Mammary microvascular endothelial cell (primary cell): ENCODE data around the gene TSPAN14. TPM values are rescaled to one million over a fixed set of nuclear protein-coding genes. Genes with fewer than 3 reads are reported as not detected.

ENCODE experiments used
- total RNA-seq: library from RNA; depleted of rRNA; stranded (reverse); fragments of >200 nt; gene quantifications from 2 replicates; pipeline ENCODE4 v1.2.3, GENCODE V29; 2015

Gene TSPAN14, protein sequence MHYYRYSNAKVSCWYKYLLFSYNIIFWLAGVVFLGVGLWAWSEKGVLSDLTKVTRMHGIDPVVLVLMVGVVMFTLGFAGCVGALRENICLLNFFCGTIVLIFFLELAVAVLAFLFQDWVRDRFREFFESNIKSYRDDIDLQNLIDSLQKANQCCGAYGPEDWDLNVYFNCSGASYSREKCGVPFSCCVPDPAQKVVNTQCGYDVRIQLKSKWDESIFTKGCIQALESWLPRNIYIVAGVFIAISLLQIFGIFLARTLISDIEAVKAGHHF
- 219 and 252 TPM in 2 replicates for total RNA-seq

DNA sequence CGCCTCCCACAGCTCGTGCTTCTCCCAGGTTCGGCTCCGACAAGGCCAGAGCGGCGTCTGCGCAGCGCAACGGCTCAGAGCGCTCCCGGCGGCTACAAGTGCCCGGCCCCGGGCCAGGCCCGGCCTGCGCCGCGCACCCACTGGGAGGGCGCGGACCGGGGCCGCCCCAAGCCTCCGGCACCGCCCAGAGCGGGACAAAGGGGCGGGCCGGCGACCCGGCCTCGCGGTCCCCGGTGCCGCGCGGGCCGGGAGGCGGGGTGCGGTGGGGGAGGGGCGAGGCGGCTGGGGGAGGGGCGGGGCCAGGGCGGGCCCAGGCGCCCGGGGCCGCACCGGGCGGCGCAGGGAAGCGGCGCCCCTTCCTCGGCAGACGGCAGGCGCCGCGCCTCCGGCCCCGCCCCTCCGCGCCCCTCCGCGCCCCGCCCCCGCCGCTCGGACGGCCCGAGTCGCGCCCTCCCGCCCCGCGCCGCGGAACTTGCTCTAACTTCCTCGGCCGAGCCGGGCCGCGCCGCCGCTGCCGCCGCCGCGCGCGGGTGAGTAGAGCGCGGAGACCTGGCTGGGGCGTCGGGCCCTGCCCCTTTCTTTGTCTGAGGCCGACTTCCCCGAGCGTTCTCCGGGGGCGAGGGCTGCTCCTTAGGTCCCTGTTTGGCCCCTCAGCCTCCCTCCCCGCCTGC is at the start of gene TSPAN14:
TSS of gene TSPAN14 (plus strand) at position 469 of the 671 bp plus-strand sequence. CDS start 34,924 bp downstream, outside the sequence.

DNA sequence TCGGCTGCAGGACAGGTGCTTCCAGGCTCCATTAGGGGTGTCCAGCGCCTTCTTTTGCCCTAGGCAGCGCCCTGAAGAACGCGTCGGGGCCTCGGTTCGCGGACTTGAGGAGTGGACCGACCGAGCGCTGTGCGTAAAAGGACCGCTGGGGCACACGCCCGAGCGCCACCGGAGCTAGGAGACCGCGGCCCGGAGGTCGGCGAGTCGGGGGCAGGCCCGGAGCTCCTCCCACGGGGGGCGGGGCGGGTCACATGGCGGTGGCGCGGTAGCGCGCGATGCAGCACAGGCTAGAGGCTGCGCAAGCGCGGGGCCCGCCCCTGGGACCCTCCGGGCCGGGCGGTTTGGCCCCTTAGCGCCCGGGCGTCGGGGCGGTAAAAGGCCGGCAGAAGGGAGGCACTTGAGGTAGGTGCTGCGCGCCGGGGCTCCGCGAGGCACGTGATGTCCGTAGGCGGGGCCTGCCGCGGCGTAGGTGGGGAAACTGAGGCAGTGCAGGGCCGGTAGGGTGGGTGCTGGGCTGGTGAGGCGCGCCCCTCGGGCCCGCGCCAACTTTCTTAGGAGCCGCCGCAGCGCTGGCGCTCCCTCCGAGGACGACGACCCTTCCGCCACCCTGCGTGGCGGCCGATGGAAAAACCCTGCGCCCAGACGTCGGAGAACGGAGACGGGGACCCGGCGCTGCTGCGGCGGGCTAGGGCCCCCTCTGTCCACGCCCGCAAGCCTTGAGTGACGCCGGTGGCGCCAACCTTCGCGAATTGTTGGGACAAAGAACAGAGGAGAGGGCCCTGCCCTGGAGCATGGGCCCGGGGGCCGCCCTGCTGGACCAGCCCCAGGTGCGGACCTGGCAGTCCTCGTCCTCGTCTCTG is 45.6 kb upstream of the TSPAN14 start, which contains the start of gene PRXL2A:
TSS of gene PRXL2A (plus strand) at position 310 of the 860 bp plus-strand sequence. CDS start 11,917 bp downstream, outside the sequence.

GRCh38 chr10:80537736-80538480 is 83.8 kb downstream of the TSPAN14 start, which contains the start of gene SH2D4B:
TSS of gene SH2D4B (plus strand) at chr10:80537902. CDS start at chr10:80538332, 430 bp downstream.

Other genes with a start within 250 kb of the TSPAN14 start
- 128 and 135 TPM in 2 replicates for gene ANXA11, start 248.8 kb upstream of the TSPAN14 start, total RNA-seq
- not detected in 2 replicates for gene MAT1A, start 164.7 kb upstream of the TSPAN14 start, total RNA-seq
- not detected in 2 replicates for gene DYDC1, start 97.6 kb upstream of the TSPAN14 start, total RNA-seq
- gene DYDC2, start 97.5 kb upstream of the TSPAN14 start, total RNA-seq = not detected in 2 replicates
- gene PRXL2A, start 45.8 kb upstream of the TSPAN14 start, total RNA-seq = 143 and 155 TPM in 2 replicates
- not detected in 2 replicates for gene SH2D4B, start 83.6 kb downstream of the TSPAN14 start, total RNA-seq